Effector memory CD8-positive, alpha-beta T cell (primary cell): ENCODE results near the gene TPM2.
"Not testable (repeated sequence)": the region's sequence is repeated elsewhere in the genome, so short reads cannot be mapped to it uniquely, and the experiment has no call there.

Experiments used
- ATAC-seq: fragments of 150-1000 bp; cut with Tn5 transposase; replicated peaks from 2 replicates; pipeline ENCODE4 v1.10.0; 2021; ENCODE audit warnings: mild to moderate bottlenecking, moderate library complexity
- DNase-seq, 3 experiments: peaks; one replicate each; pipeline ENCODE4 v3.0.0; 2021
- H3K27ac Mint-ChIP-seq, 2 donors: one replicate each; pipeline ENCODE4 v1.8.0; 2022; ENCODE audit warnings: mild to moderate bottlenecking in 2 of 2, mixed read lengths in 2 of 2, moderate library complexity in 2 of 2
- H3K27me3 Mint-ChIP-seq, 2 donors: one replicate each; pipeline ENCODE4 v1.8.0; 2022; ENCODE audit warnings: mixed read lengths in 2 of 2
- H3K36me3 Mint-ChIP-seq: one replicate; pipeline ENCODE4 v1.8.0; 2022; ENCODE audit warnings: mild to moderate bottlenecking, moderate library complexity, mixed read lengths; ENCODE audit not compliant: insufficient read depth
- H3K4me1 Mint-ChIP-seq, 2 donors: one replicate each; pipeline ENCODE4 v1.8.0; 2022; ENCODE audit warnings: low read depth in 2 of 2, mixed read lengths in 2 of 2
- H3K4me3 Mint-ChIP-seq, 2 donors: one replicate each; pipeline ENCODE4 v1.8.0; 2022; ENCODE audit warnings: mild to moderate bottlenecking in 2 of 2, mixed read lengths in 2 of 2, moderate library complexity in 2 of 2
- H3K9me3 Mint-ChIP-seq, 2 donors: one replicate each; pipeline ENCODE4 v1.8.0; 2022; ENCODE audit warnings: mixed read lengths in 2 of 2

The TPM2 gene

DNA sequence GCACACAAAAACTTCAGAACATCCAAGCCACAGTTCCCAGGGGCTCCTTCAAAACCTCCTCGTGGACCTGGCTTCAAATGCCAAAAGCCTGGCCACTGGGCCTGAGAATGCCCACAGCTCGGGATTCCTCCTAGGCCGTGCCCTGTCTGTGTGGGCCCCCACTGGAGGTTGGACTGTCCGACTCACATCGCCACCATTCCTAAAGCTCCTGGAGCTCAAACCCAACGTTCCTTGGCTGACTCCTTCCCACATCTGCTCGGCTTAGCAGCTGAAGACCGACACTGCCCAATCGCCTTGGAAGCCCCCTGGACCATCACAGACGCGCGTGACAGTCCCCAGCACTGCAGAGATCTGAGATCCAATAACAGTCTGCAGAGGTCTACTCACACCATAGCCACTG, 46.7 kb downstream of the TPM2 start:
- peaks cover 40 to 44% of the 10 kb centered on the region in 2 donors for H3K4me1 Mint-ChIP-seq
- no peak overlapping the region for H3K27ac Mint-ChIP-seq
- peaks cover 30% of the 10 kb centered on the region for H3K36me3 Mint-ChIP-seq
- no peak for ATAC-seq
- DNase-seq = no peak
- H3K27me3 Mint-ChIP-seq = no peaks in the 10 kb centered on the region
- no peak overlapping the region for H3K4me3 Mint-ChIP-seq
- H3K9me3 Mint-ChIP-seq = no peaks in the 10 kb centered on the region

DNA sequence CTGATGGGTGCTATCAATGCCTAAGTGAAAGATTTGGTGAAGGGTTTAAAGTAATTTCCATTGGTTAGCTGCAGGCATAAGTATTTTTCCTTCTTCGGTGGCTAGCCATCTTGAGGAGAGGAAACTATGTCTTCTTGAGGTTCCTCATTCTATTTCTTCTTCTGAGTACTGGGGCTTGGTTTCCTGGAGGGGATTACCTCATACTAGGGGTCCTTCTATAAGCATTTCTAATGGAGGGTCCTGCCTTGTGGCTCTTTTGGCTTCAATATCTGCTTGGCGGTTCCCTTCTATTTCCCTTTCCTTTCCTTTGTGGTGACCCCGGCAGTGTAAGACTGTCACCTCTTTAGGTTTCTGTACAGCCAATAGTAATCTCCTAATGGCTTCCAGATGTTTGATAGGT, 48.2 kb downstream of the TPM2 start:
- not testable (repeated sequence) for ATAC-seq, H3K27me3 Mint-ChIP-seq, H3K4me3 Mint-ChIP-seq, H3K9me3 Mint-ChIP-seq, DNase-seq
- Mint-ChIP-seq H3K27ac (peak overlapping the region in 1 of 2 donors; percentile 55), H3K36me3 (peaks cover 14% of the 10 kb centered on the region), H3K4me1 (peaks cover 46 to 48% of the 10 kb centered on the region in 2 donors)

DNA sequence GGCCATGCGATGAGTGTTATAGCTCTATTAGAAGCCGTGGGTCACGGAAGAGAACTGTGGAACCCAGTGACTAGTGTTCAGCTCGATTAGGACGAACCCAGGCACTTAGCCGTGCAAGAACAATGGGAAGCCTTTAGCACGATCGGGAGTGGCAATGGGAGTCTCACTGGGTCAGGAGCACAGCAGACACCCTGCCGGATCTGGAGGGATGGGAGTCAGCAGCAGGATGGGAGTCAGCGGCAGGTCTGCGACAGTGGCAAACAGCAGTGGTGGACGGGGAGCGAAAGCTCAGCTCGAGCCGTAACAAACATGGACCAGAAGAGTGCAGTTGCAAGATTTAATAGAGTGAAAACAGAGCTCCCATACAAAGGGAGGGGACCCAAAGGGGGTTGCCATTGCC, 49.3 kb downstream of the TPM2 start:
- not testable (repeated sequence) for DNase-seq

DNA sequence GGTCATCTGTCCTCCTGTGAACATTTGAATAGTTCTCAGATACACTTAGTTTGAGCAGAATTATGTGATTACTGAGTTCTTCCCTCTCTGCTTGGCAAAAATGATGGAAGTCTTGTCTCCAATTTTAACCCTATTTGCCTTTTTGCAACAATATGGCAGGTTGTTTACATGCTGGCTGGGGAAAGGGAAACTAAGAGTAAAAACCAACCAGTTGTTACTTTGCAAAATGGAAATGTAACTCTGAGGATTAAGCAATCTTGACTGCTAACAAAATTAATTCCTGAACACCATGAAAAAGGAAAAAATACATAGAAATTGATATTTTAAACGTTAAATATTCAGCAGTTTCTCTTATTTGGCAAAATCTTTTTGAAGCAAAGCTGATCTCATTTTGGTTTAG, 50.1 kb downstream of the TPM2 start:
- peaks cover 50 to 57% of the 10 kb centered on the region in 2 donors for H3K4me1 Mint-ChIP-seq
- H3K36me3 Mint-ChIP-seq = peaks cover 6% of the 10 kb centered on the region
- H3K27ac Mint-ChIP-seq = peak overlapping the region; percentile 89 to 92
- H3K4me3 Mint-ChIP-seq = peak overlapping the region; percentile 21 to 54
- ATAC-seq (no peak), DNase-seq (no peak)
- H3K27me3 Mint-ChIP-seq = no peaks in the 10 kb centered on the region
- H3K9me3 Mint-ChIP-seq = no peaks in the 10 kb centered on the region

More for the DNA sequence above, 49.3 kb downstream of the TPM2 start:
- not testable (repeated sequence) for H3K36me3 Mint-ChIP-seq, H3K9me3 Mint-ChIP-seq, H3K27me3 Mint-ChIP-seq, H3K4me3 Mint-ChIP-seq, ATAC-seq, H3K27ac Mint-ChIP-seq
- H3K4me1 Mint-ChIP-seq = peaks cover 47 to 49% of the 10 kb centered on the region in 2 donors

DNA sequence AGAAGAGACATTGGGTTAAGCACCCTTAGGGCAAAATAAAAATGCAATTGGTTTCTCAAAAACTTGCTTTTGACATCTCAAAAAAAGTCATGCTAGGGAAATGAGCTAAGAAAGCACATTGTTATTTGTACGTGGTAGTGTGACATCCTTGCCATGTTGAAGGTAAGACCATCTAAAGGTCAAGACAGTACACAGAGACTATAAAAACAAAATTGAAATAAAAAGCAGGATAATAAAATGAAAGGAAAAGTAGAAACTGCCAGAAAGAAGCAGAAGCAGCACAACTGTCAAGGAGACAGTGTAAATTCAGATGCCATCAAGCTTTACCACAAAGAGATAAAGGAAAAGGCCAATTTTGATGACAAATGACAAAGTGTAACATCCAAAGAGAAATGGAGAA, 50.5 kb downstream of the TPM2 start:
- not testable (repeated sequence) for DNase-seq, H3K36me3 Mint-ChIP-seq, H3K27me3 Mint-ChIP-seq, H3K9me3 Mint-ChIP-seq
- Mint-ChIP-seq H3K27ac (peak overlapping the region; percentile 89 to 92), H3K4me1 (peaks cover 49 to 59% of the 10 kb centered on the region in 2 donors), H3K4me3 (peak overlapping the region; percentile 21 to 54)
- ATAC-seq = peak; percentile 64

DNA sequence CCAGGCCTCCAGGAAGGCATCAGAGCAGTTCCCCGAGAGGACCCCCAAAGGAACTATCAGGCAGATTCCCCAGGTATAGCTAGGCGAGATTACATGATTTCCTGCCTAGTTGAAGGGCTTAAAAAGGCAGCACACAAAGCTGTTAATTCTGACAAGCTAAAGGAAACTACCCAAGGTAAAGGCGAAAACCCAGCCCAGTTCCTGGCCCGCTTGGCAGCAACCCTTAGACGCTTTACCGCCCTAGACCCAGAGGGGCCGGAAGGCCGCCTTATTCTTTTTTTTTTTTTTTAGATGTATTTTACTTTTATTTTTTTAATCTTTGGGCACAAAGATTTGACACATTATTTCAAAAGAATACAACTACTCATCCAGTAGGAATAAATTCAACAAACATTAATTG, 51.0 kb downstream of the TPM2 start:
- not testable (repeated sequence) for H3K36me3 Mint-ChIP-seq, H3K9me3 Mint-ChIP-seq, H3K27me3 Mint-ChIP-seq
- Mint-ChIP-seq H3K4me3 (peak overlapping the region; percentile 54 to 65), H3K27ac (peak overlapping the region; percentile 89 to 92), H3K4me1 (peaks cover 49 to 59% of the 10 kb centered on the region in 2 donors)
- ATAC-seq (peak; percentile 85), DNase-seq (peak in 1 of 3 experiments; percentile 37)

DNA sequence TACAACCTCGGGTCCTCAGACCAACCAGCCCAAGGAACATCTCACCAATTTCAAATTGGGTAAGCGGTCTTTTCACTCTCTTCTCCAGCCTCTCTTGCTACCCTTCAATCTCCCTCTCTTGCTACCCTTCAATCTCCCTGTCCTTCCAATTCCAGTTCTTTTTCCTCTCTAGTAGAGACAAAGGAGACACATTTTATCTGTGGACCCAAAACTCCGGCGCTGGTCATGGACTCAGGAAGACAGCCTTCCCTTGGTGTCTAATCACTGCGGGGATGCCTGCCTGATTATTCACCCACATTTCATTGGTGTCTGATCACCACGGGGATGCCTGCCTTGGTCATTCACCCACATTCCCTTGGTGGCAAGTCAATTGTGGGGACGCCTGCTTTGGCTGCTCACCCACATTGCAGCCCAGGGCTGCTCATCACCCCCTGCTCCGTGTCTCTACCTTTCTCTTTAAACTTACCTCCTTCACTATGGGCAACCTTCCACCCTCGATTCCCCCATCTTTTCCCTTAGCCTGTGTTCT, 52.2 kb downstream of the TPM2 start:
- not testable (repeated sequence) for ATAC-seq, H3K9me3 Mint-ChIP-seq, H3K27me3 Mint-ChIP-seq, H3K36me3 Mint-ChIP-seq, DNase-seq
- Mint-ChIP-seq H3K4me3 (peak overlapping the region; percentile 54 to 65), H3K27ac (peak overlapping the region; percentile 89 to 92), H3K4me1 (peaks cover 49 to 53% of the 10 kb centered on the region in 2 donors)

DNA sequence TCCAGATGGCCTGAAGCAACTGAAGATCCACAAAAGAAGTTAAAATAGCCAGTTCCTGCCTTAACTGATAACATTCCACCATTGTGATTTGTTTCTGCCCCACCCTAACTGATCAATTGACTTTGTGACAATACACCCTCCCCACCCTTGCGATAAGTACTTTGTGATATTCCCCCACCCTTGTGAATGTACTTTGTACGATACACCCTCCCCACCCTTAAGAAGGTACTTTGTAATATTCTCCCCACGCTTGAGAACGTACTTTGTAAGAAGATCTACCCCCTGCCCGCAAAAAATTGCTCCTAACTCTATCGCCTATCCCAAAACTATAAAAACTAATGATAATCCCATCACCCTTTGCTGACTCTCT, 52.9 kb downstream of the TPM2 start:
- not testable (repeated sequence) for H3K9me3 Mint-ChIP-seq, H3K36me3 Mint-ChIP-seq, ATAC-seq, DNase-seq, H3K27me3 Mint-ChIP-seq
- Mint-ChIP-seq H3K4me1 (peaks cover 48 to 53% of the 10 kb centered on the region in 2 donors), H3K4me3 (peak overlapping the region in 1 of 2 donors; percentile 54), H3K27ac (peak overlapping the region; percentile 89 to 92)

DNA sequence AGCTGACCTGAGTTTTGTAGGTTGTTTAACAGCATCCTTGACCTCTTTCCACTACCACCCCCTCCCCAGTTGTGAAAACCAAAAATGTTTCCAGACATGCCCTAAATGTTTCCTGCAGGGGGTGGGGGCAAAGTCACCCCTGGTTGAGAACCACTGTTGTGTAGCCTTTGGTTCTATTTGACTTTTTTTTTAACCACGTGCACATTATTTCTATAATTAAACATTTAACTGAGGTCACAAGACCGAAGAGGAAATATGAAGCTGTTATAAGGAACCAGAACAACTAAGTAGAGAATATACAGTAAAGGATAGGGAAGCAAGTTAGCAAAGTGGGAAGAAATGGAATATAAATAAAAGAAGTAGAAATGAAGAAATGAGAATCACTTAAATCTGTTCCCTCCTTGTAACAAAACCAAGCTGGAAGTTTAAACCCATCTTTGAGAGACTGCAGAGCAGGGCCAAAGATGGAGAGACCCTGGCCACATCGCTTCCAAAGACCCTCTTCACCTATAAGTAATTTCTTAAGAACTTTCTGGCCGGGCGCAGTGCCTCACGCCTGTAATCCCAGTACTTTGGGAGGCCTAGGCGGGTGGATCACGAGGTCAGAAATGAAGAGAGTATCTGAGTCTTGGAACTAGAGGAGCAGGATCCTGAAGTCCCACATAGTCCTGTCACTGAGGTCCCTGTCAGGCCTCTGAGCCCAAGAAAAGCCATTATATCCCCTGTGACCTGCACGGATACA, 53.4 kb downstream of the TPM2 start:
- Mint-ChIP-seq H3K27ac (peak overlapping the region; percentile 89 to 92), H3K9me3 (no peaks in the 10 kb centered on the region), H3K4me3 (peak overlapping the region; percentile 31 to 54), H3K27me3 (no peaks in the 10 kb centered on the region), H3K4me1 (peaks cover 48 to 53% of the 10 kb centered on the region in 2 donors), H3K36me3 (peaks cover 2% of the 10 kb centered on the region)
- ATAC-seq (peak; percentile 16), DNase-seq (no peak)

DNA sequence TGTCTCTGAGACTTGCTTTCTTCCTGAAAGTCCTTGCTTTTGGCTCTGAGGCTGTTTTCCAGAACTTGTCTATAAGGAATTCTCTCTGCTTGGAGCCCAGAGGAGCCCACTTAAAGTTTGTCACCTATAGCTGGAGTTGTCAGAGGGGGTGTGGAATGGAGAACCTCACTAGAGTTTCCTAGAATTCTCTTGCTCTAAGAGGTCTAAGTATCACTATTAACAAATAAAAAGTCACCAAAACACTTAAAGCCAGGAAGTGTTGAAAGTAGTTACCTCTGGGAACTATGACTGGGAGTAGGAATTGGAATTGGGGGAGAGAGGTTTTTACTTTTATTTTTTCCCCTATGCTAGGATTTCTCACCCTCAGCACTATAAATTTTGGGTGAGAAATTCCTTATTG, 54.0 kb downstream of the TPM2 start:
- no peak for ATAC-seq
- Mint-ChIP-seq H3K27ac (peak overlapping the region; percentile 89 to 92), H3K4me1 (peaks cover 45 to 53% of the 10 kb centered on the region in 2 donors), H3K4me3 (peak overlapping the region in 1 of 2 donors; percentile 54), H3K9me3 (no peaks in the 10 kb centered on the region), H3K27me3 (no peaks in the 10 kb centered on the region), H3K36me3 (peaks cover 2% of the 10 kb centered on the region)
- no peak for DNase-seq
